ENCODE measurements around the gene CHFR.
"Not testable (repeated sequence)": the region's sequence is repeated elsewhere in the genome, so short reads cannot be mapped to it uniquely, and the experiment has no call there.

The CHFR gene

DNA sequence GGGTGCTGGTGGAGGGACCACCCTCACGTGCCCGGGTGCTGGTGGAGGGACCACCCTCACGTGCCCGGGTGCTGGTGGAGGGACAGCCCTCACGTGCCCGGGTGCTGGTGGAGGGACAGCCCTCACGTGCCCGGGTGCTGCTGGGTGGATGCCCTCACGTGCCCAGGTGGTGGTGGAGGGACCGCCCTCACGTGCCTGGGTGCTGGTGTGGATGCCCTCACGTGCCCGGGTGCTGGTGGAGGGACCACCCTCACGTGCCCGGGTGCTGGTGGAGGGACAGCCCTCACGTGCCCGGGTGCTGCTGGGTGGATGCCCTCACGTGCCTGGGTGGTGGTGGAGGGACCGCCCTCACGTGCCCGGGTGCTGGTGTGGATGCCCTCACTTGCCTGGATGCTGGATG lies 30.4 kb downstream of the CHFR start:
- Histone ChIP-seq H3K79me1 (replicated peaks; ENCODE audit: low read length, poor library complexity, severe bottlenecking) (peaks cover 39% of the 10 kb centered on the region), H3K36me3 (ENCODE audit: control insufficient read depth in 1 of 2, insufficient read depth in 2 of 2, low read depth in 1 of 2, low read length in 2 of 2) (peaks cover 85 to 93% of the 10 kb centered on the region in 2 experiments)
- not testable (repeated sequence) for H2BK120ac ChIP-seq (ENCODE audit: low read depth, low read length); H2BK15ac ChIP-seq (ENCODE audit: low read depth, poor library complexity, severe bottlenecking); H3K27me3 ChIP-seq (ENCODE audit: control insufficient read depth in 1 of 2, insufficient read depth in 1 of 2, low read length in 2 of 2); H4K8ac ChIP-seq (ENCODE audit: low read length); DNase-seq; H3K9ac ChIP-seq (ENCODE audit: low read length); H3K4ac ChIP-seq (ENCODE audit: low read depth in 1 of 2, low read length in 2 of 2); H2AK5ac ChIP-seq (ENCODE audit: low read length, severe bottlenecking); H3K18ac ChIP-seq (ENCODE audit: low read depth in 1 of 2, low read length in 2 of 2); H2AFZ ChIP-seq (ENCODE audit: low read depth, low read length); H3K4me3 ChIP-seq (ENCODE audit: insufficient read depth in 1 of 2, low read depth in 1 of 2, low read length in 2 of 2); H3K14ac ChIP-seq (ENCODE audit: low read length in 2 of 2); H3K9me3 ChIP-seq (ENCODE audit: control insufficient read depth, low read length); H3K4me2 ChIP-seq (ENCODE audit: low read length, poor library complexity, severe bottlenecking); H3K4me1 ChIP-seq (ENCODE audit: control insufficient read depth, insufficient read depth, low read depth, low read length); H4K91ac ChIP-seq (ENCODE audit: low read length); H3K23ac ChIP-seq (ENCODE audit: low read length in 2 of 2); H3K27ac ChIP-seq (ENCODE audit: low read length, poor library complexity, severe bottlenecking); H2BK5ac ChIP-seq (ENCODE audit: low read depth, low read length, poor library complexity, severe bottlenecking); H2BK12ac ChIP-seq (ENCODE audit: low read length in 2 of 2)
- 98% methylated on average over 18 of the region's 21 CpGs for WGBS

DNA sequence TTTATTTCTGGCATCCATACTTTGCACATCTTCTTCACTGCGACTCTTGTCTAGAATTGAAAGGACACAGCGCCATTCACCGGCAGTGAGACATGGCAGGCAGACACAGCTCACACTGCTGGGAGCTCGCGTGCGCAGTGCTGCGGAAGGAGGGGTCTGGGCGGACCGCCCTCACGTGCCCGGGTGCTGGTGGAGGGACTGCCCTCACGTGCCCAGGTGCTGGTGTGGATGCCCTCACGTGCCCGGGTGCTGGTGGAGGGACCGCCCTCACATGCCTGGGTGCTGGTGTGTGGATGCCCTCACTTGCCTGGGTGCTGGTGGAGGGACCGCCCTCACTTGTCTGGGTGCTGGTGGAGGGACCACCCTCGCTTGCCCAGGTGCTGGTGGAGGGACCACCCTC lies 30.8 kb downstream of the CHFR start:
- H3K18ac ChIP-seq (ENCODE audit: low read depth in 1 of 2, low read length in 2 of 2) = no peak overlapping the region
- no peak overlapping the region for H4K91ac ChIP-seq (ENCODE audit: low read length)
- no peaks in the 10 kb centered on the region for H3K27me3 ChIP-seq (ENCODE audit: control insufficient read depth in 1 of 2, insufficient read depth in 1 of 2, low read length in 2 of 2)
- H3K36me3 ChIP-seq (ENCODE audit: control insufficient read depth in 1 of 2, insufficient read depth in 2 of 2, low read depth in 1 of 2, low read length in 2 of 2) = peaks cover 83 to 92% of the 10 kb centered on the region in 2 experiments
- no peak overlapping the region for H3K14ac ChIP-seq (ENCODE audit: low read length in 2 of 2)
- H3K4me3 ChIP-seq (ENCODE audit: insufficient read depth in 1 of 2, low read depth in 1 of 2, low read length in 2 of 2) = no peak overlapping the region
- peaks cover 39% of the 10 kb centered on the region for H3K79me1 ChIP-seq (replicated peaks; ENCODE audit: low read length, poor library complexity, severe bottlenecking)
- no peak overlapping the region for H2AK5ac ChIP-seq (ENCODE audit: low read length, severe bottlenecking)
- H2BK12ac ChIP-seq (ENCODE audit: low read length in 2 of 2) = no peak overlapping the region
- no peak overlapping the region for H3K4me2 ChIP-seq (ENCODE audit: low read length, poor library complexity, severe bottlenecking)
- peaks cover 3% of the 10 kb centered on the region for H3K4me1 ChIP-seq (ENCODE audit: control insufficient read depth, insufficient read depth, low read depth, low read length)
- H2BK15ac ChIP-seq (ENCODE audit: low read depth, poor library complexity, severe bottlenecking) = no peak overlapping the region
- H3K4ac ChIP-seq (ENCODE audit: low read depth in 1 of 2, low read length in 2 of 2) = no peak overlapping the region
- no peak overlapping the region for H2AFZ ChIP-seq (ENCODE audit: low read depth, low read length)
- H3K23ac ChIP-seq (ENCODE audit: low read length in 2 of 2) = no peak overlapping the region
- no peak overlapping the region for H2BK5ac ChIP-seq (ENCODE audit: low read depth, low read length, poor library complexity, severe bottlenecking)
- H4K8ac ChIP-seq (ENCODE audit: low read length) = no peak overlapping the region
- no peak overlapping the region for H2BK120ac ChIP-seq (ENCODE audit: low read depth, low read length)
- DNase-seq = no peak
- WGBS = 96% methylated on average over 17 of the region's 17 CpGs
- no peaks in the 10 kb centered on the region for H3K9me3 ChIP-seq (ENCODE audit: control insufficient read depth, low read length)
- no peak overlapping the region for H3K27ac ChIP-seq (ENCODE audit: low read length, poor library complexity, severe bottlenecking)
- H3K9ac ChIP-seq (ENCODE audit: low read length) = no peak overlapping the region

GRCh38 chr12:132855211-132855610 lies 32.2 kb downstream of the CHFR start:
- not testable (repeated sequence) for H3K4ac ChIP-seq (ENCODE audit: low read depth in 1 of 2, low read length in 2 of 2); H3K14ac ChIP-seq (ENCODE audit: low read length in 2 of 2); H3K27me3 ChIP-seq (ENCODE audit: control insufficient read depth in 1 of 2, insufficient read depth in 1 of 2, low read length in 2 of 2); H4K91ac ChIP-seq (ENCODE audit: low read length); DNase-seq; H2BK15ac ChIP-seq (ENCODE audit: low read depth, poor library complexity, severe bottlenecking); H2AFZ ChIP-seq (ENCODE audit: low read depth, low read length); H3K4me2 ChIP-seq (ENCODE audit: low read length, poor library complexity, severe bottlenecking); H3K23ac ChIP-seq (ENCODE audit: low read length in 2 of 2); H3K9ac ChIP-seq (ENCODE audit: low read length); H3K9me3 ChIP-seq (ENCODE audit: control insufficient read depth, low read length); H2AK5ac ChIP-seq (ENCODE audit: low read length, severe bottlenecking); H3K18ac ChIP-seq (ENCODE audit: low read depth in 1 of 2, low read length in 2 of 2); H2BK120ac ChIP-seq (ENCODE audit: low read depth, low read length); H2BK5ac ChIP-seq (ENCODE audit: low read depth, low read length, poor library complexity, severe bottlenecking); H3K4me3 ChIP-seq (ENCODE audit: insufficient read depth in 1 of 2, low read depth in 1 of 2, low read length in 2 of 2); H3K27ac ChIP-seq (ENCODE audit: low read length, poor library complexity, severe bottlenecking); H4K8ac ChIP-seq (ENCODE audit: low read length); H2BK12ac ChIP-seq (ENCODE audit: low read length in 2 of 2); H3K4me1 ChIP-seq (ENCODE audit: control insufficient read depth, insufficient read depth, low read depth, low read length)
- H3K79me1 ChIP-seq (replicated peaks; ENCODE audit: low read length, poor library complexity, severe bottlenecking) = peaks cover 37% of the 10 kb centered on the region
- peaks cover 84 to 92% of the 10 kb centered on the region in 2 experiments for H3K36me3 ChIP-seq (ENCODE audit: control insufficient read depth in 1 of 2, insufficient read depth in 2 of 2, low read depth in 1 of 2, low read length in 2 of 2)
- 98% methylated on average over 9 of the region's 14 CpGs for WGBS

- Histone ChIP-seq H3K27me3 (ENCODE audit: control insufficient read depth in 1 of 2, insufficient read depth in 1 of 2, low read length in 2 of 2) (no peaks in the 10 kb centered on the region), H2BK120ac (ENCODE audit: low read depth, low read length) (no peak overlapping the region), H3K18ac (ENCODE audit: low read depth in 1 of 2, low read length in 2 of 2) (no peak overlapping the region), H3K4me1 (ENCODE audit: control insufficient read depth, insufficient read depth, low read depth, low read length) (peaks cover 3% of the 10 kb centered on the region), H3K79me1 (replicated peaks; ENCODE audit: low read length, poor library complexity, severe bottlenecking) (peaks cover 41% of the 10 kb centered on the region), H2BK12ac (ENCODE audit: low read length in 2 of 2) (no peak overlapping the region), H3K4me2 (ENCODE audit: low read length, poor library complexity, severe bottlenecking) (no peak overlapping the region), H3K36me3 (ENCODE audit: control insufficient read depth in 1 of 2, insufficient read depth in 2 of 2, low read depth in 1 of 2, low read length in 2 of 2) (peaks cover 85 to 88% of the 10 kb centered on the region in 2 experiments), H3K23ac (ENCODE audit: low read length in 2 of 2) (no peak overlapping the region), H3K14ac (ENCODE audit: low read length in 2 of 2) (no peak overlapping the region), H2BK15ac (ENCODE audit: low read depth, poor library complexity, severe bottlenecking) (no peak overlapping the region), H3K4ac (ENCODE audit: low read depth in 1 of 2, low read length in 2 of 2) (no peak overlapping the region), H2AFZ (ENCODE audit: low read depth, low read length) (no peak overlapping the region), H3K9me3 (ENCODE audit: control insufficient read depth, low read length) (no peaks in the 10 kb centered on the region), H4K91ac (ENCODE audit: low read length) (peak overlapping the region; percentile 20), H2AK5ac (ENCODE audit: low read length, severe bottlenecking) (no peak overlapping the region), H3K27ac (ENCODE audit: low read length, poor library complexity, severe bottlenecking) (no peak overlapping the region), H2BK5ac (ENCODE audit: low read depth, low read length, poor library complexity, severe bottlenecking) (no peak overlapping the region), H3K9ac (ENCODE audit: low read length) (no peak overlapping the region), H3K4me3 (ENCODE audit: insufficient read depth in 1 of 2, low read depth in 1 of 2, low read length in 2 of 2) (no peak overlapping the region), H4K8ac (ENCODE audit: low read length) (no peak overlapping the region)
- DNase-seq = no peak
- WGBS = 97% methylated on average over 51 of the region's 51 CpGs
Observed at GRCh38 chr12:132853285-132854092, 33.9 kb downstream of the CHFR start.

Measured in mesenchymal stem cell (in vitro differentiated cells and primary cell).